ENCODE results near the gene SERTAD1.

- no peak for TF ChIP-seq EZH2 (IDR thresholded peaks at IDR 0.05)
- no peak for TF ChIP-seq FOXP2 (optimal IDR thresholded peaks at IDR 0.05; ENCODE audit: control extremely low read depth, extremely low read length, insufficient read depth)
- no peak for TF ChIP-seq POLR2AphosphoS5 (IDR thresholded peaks at IDR 0.05; ENCODE audit: borderline replicate concordance, low read depth, low read length)
Measured at GRCh38 chr19:40411125-40411842, 14.5 kb downstream of the SERTAD1 start.

Data from SK-N-MC (cell line).